ENCODE results near the gene ATP2A2.

GRCh38 chr12:110344657-110345056, 63.6 kb downstream of the ATP2A2 start:
- no peak for TF ChIP-seq CTCF (IDR thresholded peaks at IDR 0.05 in 2 of 3, conservative IDR thresholded peaks at IDR 0.05 in 1 of 3; ENCODE audit: borderline replicate concordance in 1 of 3, insufficient read depth in 1 of 3, low read depth in 2 of 3, low read length in 2 of 3)
- no peak for TF ChIP-seq POLR2AphosphoS5 (IDR thresholded peaks at IDR 0.05; ENCODE audit: low read depth, low read length)
- no peak for TF ChIP-seq EZH2phosphoT487 (IDR thresholded peaks at IDR 0.05; ENCODE audit: borderline replicate concordance)
- no peak for TF ChIP-seq MAX (IDR thresholded peaks at IDR 0.05)
- no peak for TF ChIP-seq POLR2A (IDR thresholded peaks at IDR 0.05; ENCODE audit: borderline replicate concordance, extremely low read depth, insufficient read depth, insufficient read length)
- TF ChIP-seq ZNF274 (IDR thresholded peaks at IDR 0.05; ENCODE audit: low read depth, low read length), result no peak
- no peak for TF ChIP-seq JUND (IDR thresholded peaks at IDR 0.05)
- no peak for TF ChIP-seq EZH2 (IDR thresholded peaks at IDR 0.05)
- TF ChIP-seq REST (IDR thresholded peaks at IDR 0.05; ENCODE audit: low read depth), result no peak
- no peak for TF ChIP-seq RAD21 (IDR thresholded peaks at IDR 0.05; ENCODE audit: low read depth)
- no peak for TF ChIP-seq SP1 (IDR thresholded peaks at IDR 0.05; ENCODE audit: low read depth)
- no peak for TF ChIP-seq YY1 (IDR thresholded peaks at IDR 0.05; ENCODE audit: extremely low read depth, insufficient replicate concordance, low read depth, low read length)
